Measurements from ENCODE around the gene PAX9. TPM values are rescaled to one million over a fixed set of nuclear protein-coding genes. Genes with fewer than 3 reads are reported as not detected.

PAX9 gene
- total and polyA plus RNA-seq, 10 donors, result 0.02 to 0.43 (median 0.07) TPM; not detected in 3

DNA sequence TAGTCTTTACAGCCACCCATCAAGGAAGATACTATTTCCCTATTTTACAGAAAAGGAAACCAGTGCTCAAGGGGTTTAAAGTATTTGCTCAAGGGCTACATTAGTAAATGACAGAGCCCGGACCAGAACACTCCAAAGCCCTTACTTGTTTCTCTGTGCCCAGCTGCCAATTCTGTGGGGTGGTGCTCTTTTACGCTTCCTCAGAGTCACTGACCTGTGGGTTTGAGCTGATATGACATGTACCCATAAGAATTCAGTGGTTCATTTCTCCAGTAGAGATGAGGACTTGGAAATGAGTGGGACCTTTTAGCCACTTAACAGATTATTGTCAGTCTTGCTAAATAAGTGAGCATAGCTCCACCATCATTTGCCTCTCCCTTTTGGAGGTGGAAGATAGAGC, 41.8 kb upstream of the PAX9 start:
- intact Hi-C loops (cut with DNase I; ENCODE audit: low total_unique reads), result no loop called here
- 62 to 84% (median 80%) methylated on average over 2 of the region's 2 CpGs for WGBS, 5 donors

DNA sequence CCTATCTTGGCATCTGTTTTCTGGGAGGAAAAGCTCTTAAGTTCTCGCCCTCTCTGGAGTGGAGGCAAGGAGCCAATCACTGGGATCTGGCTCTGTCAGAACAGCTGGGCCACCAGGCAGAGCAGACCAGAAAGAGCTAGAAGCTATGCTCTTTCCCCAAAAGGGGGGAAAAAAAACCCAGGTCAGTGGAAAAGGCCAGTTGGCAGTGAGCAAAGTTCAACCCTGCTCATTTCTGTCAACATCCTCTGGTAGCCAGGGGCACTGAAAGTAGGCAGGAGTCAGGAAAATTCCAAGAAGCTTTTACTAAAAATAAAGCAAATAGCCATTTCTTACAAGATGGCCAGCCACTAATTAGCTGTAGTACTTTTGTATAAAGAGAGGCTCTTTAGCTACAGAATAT, 36.6 kb upstream of the PAX9 start:
- Histone ChIP-seq H3K4me1 (no peaks in the 10 kb centered on the region), H3K27ac (no peak overlapping the region), H3K4me3 (no peak overlapping the region), H3K9me3 (peaks cover 0 to 13% (median 7%) of the 10 kb centered on the region in 8 donors), H3K36me3 (no peaks in the 10 kb centered on the region), H3K27me3 (replicated peaks in 1 of 7) (peaks cover 0 to 53% (median 8%) of the 10 kb centered on the region in 7 donors)
- DNase-seq, result no peak
- 40 to 94% (median 81%) methylated on average over 1 of the region's 1 CpG for WGBS, 5 donors
- no peak for TF ChIP-seq POLR2AphosphoS5 (IDR thresholded peaks at IDR 0.05)
- no peak for TF ChIP-seq POLR2A (IDR thresholded peaks at IDR 0.05)
- TF ChIP-seq CTCF (IDR thresholded peaks at IDR 0.05 in 8 of 11, conservative IDR thresholded peaks at IDR 0.05 in 3 of 11), result no peak
- intact Hi-C loops (cut with DNase I; ENCODE audit: low total_unique reads), result no loop called here

More for the DNA sequence above, 41.8 kb upstream of the PAX9 start:
- TF ChIP-seq POLR2AphosphoS5 (IDR thresholded peaks at IDR 0.05) (no peak), POLR2A (IDR thresholded peaks at IDR 0.05) (no peak), CTCF (IDR thresholded peaks at IDR 0.05 in 8 of 11, conservative IDR thresholded peaks at IDR 0.05 in 3 of 11) (no peak)
- Histone ChIP-seq H3K27me3 (replicated peaks in 1 of 7) (peaks cover 0 to 19% (median 0%) of the 10 kb centered on the region in 7 donors), H3K9me3 (peaks cover 0 to 13% (median 7%) of the 10 kb centered on the region in 8 donors), H3K36me3 (no peaks in the 10 kb centered on the region), H3K27ac (no peak overlapping the region), H3K4me1 (no peaks in the 10 kb centered on the region), H3K4me3 (no peak overlapping the region)
- DNase-seq, result no peak

DNA sequence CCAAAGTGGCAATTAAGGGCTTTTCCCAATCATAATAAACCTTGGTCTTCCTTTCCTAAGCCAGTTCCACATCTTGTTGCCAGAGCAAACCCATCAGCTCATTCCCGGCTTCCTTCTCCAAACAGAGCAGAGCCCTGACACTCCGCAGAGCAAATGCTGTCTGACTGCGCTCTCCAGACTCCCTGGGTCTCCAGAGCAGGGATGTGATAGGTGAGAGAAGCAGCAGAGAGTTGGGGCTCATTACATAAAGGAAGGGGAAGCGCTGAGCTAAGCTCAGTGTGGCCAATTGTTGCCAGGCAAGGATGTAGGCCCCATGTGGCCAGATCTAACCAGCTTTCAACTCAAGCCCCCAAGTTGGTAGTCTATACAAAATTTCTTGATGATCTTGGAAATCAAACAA, 36.2 kb upstream of the PAX9 start:
- Histone ChIP-seq H3K27me3 (replicated peaks in 1 of 7) (peaks cover 0 to 53% (median 8%) of the 10 kb centered on the region in 7 donors), H3K4me3 (no peak overlapping the region), H3K27ac (no peak overlapping the region), H3K36me3 (no peaks in the 10 kb centered on the region), H3K9me3 (peaks cover 0 to 13% (median 7%) of the 10 kb centered on the region in 8 donors), H3K4me1 (no peaks in the 10 kb centered on the region)
- TF ChIP-seq CTCF (IDR thresholded peaks at IDR 0.05 in 8 of 11, conservative IDR thresholded peaks at IDR 0.05 in 3 of 11) (no peak), POLR2A (IDR thresholded peaks at IDR 0.05) (no peak), POLR2AphosphoS5 (IDR thresholded peaks at IDR 0.05) (no peak)
- DNase-seq, result no peak
- WGBS, 5 donors, result 79 to 94% (median 85%) methylated on average over 4 of the region's 4 CpGs
- intact Hi-C loops (cut with DNase I; ENCODE audit: low total_unique reads), result no loop called here

DNA sequence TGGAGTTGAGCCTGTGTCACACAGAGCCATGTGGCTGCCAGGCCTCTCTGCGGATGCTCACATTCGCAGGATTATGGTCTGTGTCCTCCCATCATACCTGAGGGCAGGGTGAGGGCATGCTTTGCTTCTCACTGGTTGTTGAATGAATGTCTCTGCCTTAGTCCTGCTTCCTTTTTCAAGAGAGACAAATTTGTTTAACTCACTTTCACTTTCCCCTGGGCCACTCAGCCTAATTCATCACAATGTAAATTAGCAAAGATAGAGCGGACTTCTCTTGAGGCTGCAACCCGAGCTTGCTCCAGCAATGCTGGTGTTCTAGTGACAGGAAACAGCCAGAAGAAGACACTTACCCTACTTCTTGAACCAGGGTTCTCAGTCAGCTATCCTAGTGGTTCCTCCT, 35.5 kb upstream of the PAX9 start:
- Histone ChIP-seq H3K36me3 (no peaks in the 10 kb centered on the region), H3K4me3 (no peak overlapping the region)

More for the DNA sequence above, 35.5 kb upstream of the PAX9 start:
- WGBS, 5 donors, result 58 to 73% (median 60%) methylated on average over 4 of the region's 4 CpGs
- no peak for DNase-seq
- no peak for TF ChIP-seq POLR2A (IDR thresholded peaks at IDR 0.05)
- no peak for TF ChIP-seq CTCF (IDR thresholded peaks at IDR 0.05 in 8 of 11, conservative IDR thresholded peaks at IDR 0.05 in 3 of 11)
- TF ChIP-seq POLR2AphosphoS5 (IDR thresholded peaks at IDR 0.05), result no peak
- intact Hi-C loops (cut with DNase I; ENCODE audit: low total_unique reads), result no loop called here
- Histone ChIP-seq H3K27me3 (replicated peaks in 1 of 7) (peaks cover 0 to 60% (median 8%) of the 10 kb centered on the region in 7 donors), H3K27ac (no peak overlapping the region), H3K4me1 (no peaks in the 10 kb centered on the region), H3K9me3 (peaks cover 0 to 13% (median 7%) of the 10 kb centered on the region in 8 donors)

Measured in spleen (tissue), 11 donors.